Fibroblast of villous mesenchyme (primary cell): ENCODE measurements around the gene ITGB6. TPM values are rescaled to one million over a fixed set of nuclear protein-coding genes. Genes with fewer than 3 reads are reported as not detected.

ENCODE experiments used
- DNase-seq: peaks from one replicate; pipeline ENCODE4 v3.0.0-alpha.2; 2010; ENCODE audit warnings: low read depth
- H3K4me3 ChIP-seq: 2 replicates; pipeline ENCODE4 v1.5.1; 2011; ENCODE audit warnings: low read depth, mild to moderate bottlenecking, low read length
- total RNA-seq: library from RNA; depleted of rRNA; stranded (reverse); fragments of >200 nt; gene quantifications from 2 replicates; pipeline ENCODE4 v1.2.3, GENCODE V29; 2012
- TF ChIP-seq, protein P1 (sequence below): IDR thresholded peaks from 2 replicates; pipeline ENCODE4 v1.5.1; 2012; ENCODE audit warnings: low read depth, mild to moderate bottlenecking, low read length; ENCODE audit not compliant: insufficient read depth

Gene ITGB6
- total RNA-seq, 1 donor = not detected

DNA sequence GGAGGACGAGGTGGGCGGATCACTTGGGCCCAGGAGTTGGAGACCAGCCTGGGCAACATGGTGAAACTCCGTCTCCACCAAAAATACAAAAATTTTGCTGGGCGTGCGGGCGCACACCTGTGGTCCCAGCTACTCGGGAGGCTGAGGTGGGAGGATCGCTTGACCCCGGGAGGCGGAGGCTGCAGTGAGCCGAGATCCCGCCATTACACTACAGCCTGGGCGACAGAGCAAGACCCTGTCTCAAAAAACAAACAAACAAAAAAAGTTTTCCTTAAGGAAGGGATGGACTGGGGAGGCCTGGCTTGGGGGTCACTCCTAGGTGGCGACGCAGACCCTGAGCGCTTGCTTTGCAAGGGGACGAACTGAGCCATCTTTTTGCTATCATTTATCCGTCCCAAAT is 138.5 kb downstream of the ITGB6 start:
- peak overlapping the region; percentile 68 for H3K4me3 ChIP-seq
- TF ChIP-seq, protein P1, sequence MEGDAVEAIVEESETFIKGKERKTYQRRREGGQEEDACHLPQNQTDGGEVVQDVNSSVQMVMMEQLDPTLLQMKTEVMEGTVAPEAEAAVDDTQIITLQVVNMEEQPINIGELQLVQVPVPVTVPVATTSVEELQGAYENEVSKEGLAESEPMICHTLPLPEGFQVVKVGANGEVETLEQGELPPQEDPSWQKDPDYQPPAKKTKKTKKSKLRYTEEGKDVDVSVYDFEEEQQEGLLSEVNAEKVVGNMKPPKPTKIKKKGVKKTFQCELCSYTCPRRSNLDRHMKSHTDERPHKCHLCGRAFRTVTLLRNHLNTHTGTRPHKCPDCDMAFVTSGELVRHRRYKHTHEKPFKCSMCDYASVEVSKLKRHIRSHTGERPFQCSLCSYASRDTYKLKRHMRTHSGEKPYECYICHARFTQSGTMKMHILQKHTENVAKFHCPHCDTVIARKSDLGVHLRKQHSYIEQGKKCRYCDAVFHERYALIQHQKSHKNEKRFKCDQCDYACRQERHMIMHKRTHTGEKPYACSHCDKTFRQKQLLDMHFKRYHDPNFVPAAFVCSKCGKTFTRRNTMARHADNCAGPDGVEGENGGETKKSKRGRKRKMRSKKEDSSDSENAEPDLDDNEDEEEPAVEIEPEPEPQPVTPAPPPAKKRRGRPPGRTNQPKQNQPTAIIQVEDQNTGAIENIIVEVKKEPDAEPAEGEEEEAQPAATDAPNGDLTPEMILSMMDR = no peak
- DNase-seq = no peak

- TF ChIP-seq, protein P1 = no peak
- no peak for DNase-seq
- no peak overlapping the region for H3K4me3 ChIP-seq
These were observed 139.8 kb downstream of the ITGB6 start for GRCh38 chr2:160060297-160060696.

GRCh38 chr2:160057356-160057755 is 142.7 kb downstream of the ITGB6 start:
- TF ChIP-seq, protein P1 = no peak
- DNase-seq = peak; percentile 77
- no peak overlapping the region for H3K4me3 ChIP-seq

- H3K4me3 ChIP-seq = no peak overlapping the region
- TF ChIP-seq, protein P1 = no peak
- DNase-seq = no peak
These were observed 144.4 kb downstream of the ITGB6 start for GRCh38 chr2:160055726-160056108.

DNA sequence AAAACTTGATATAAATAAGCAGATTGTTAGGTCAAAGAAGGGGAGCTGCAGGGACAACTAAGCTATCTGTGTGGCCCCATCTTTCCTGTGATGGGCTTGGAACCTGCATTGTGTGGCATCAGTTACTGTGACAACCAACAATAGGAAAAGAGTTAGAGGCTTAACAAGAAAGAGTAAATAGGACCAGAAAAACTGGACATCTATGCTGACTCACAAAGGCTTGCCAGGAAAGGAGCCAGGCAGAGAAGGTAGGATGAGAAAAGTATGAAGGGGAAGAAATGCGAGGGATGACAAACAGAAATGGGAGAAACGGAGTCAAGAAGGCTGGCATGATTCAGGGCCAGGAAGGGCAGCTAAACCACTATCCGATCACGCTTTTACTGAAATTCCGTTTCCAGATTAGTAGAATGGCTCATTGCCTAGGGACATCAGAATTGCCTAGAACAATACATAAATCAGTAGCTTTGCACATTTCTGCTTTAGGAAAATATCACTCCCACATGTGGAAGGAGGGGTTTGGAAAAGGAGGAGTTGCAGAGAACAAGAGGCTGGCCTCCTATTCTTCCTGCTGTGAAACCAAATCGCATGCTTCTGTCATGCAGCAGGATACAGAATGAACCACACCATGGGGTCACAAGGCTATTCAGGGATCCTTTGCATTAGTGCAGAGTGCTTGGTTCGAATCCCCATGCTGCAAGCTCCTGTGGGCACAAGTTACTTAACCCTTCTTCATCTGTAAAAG is 144.9 kb downstream of the ITGB6 start:
- peak; percentile 70 for DNase-seq
- TF ChIP-seq, protein P1 = no peak
- no peak overlapping the region for H3K4me3 ChIP-seq

DNA sequence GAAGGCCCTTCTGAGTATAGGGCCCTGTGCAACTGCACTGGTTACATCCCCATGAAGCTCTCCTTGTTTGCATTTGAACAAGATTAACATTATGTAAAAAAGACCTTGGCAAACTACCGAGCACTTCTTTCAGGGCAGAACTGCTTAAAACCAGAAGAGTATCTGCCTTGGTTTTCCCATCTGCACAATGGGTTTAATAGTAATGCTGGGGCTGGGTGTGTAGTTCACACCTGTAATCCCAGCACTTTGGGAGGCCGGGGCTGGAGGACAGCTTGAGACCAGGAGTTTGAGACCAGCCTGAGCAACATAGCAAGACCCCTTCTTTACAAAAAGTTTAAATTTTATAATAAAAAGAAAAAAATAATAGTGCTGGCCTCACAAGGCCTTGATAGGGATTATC is 146.1 kb downstream of the ITGB6 start:
- DNase-seq = no peak
- TF ChIP-seq, protein P1 = no peak

GRCh38 chr2:160052531-160052930 is 147.5 kb downstream of the ITGB6 start:
- no peak for DNase-seq
- no peak overlapping the region for H3K4me3 ChIP-seq
- TF ChIP-seq, protein P1 = no peak

More for the DNA sequence above, 146.1 kb downstream of the ITGB6 start:
- H3K4me3 ChIP-seq = no peak overlapping the region
